BLaER1 treated with 17β-estradiol and CSF1 and Interleukin-3, amounts not matched to agents 10 nM and 100 nM (cell line): Measurements from ENCODE around the gene SLFN12L.
"Not testable (repeated sequence)": the region's sequence is repeated elsewhere in the genome, so short reads cannot be mapped to it uniquely, and the experiment has no call there.

ENCODE experiments used
- H3K27ac ChIP-seq, 11 experiments: shearing (Covaris generic); formaldehyde crosslinking; 2 replicates each; pipeline ENCODE4 v1.8.1; 2022
- H3K27me3 ChIP-seq, 11 experiments: shearing (Covaris generic); formaldehyde crosslinking; 2 replicates each; pipeline ENCODE4 v1.8.1; 2022
- H3K36me3 ChIP-seq, 11 experiments: shearing (Covaris generic); formaldehyde crosslinking; 2 replicates each; pipeline ENCODE4 v1.8.1; 2022
- H3K4me1 ChIP-seq, 10 experiments: shearing (Covaris generic); formaldehyde crosslinking; 2 replicates each; pipeline ENCODE4 v1.8.1; 2022
- H3K4me2 ChIP-seq, 11 experiments: shearing (Covaris generic); formaldehyde crosslinking; 2 replicates each; pipeline ENCODE4 v1.8.1; 2022
- H3K4me3 ChIP-seq, 10 experiments: shearing (Covaris generic); formaldehyde crosslinking; 2 replicates each; pipeline ENCODE4 v1.8.1; 2022
- H3K9ac ChIP-seq, 11 experiments: shearing (Covaris generic); formaldehyde crosslinking; 2 replicates each; pipeline ENCODE4 v1.8.1; 2022
- H3K9me3 ChIP-seq, 11 experiments: shearing (Covaris generic); formaldehyde crosslinking; replicated peaks in 1 of 11; 2 replicates each; pipeline ENCODE4 v1.8.1; 2022
- H4K20me1 ChIP-seq, 11 experiments: shearing (Covaris generic); formaldehyde crosslinking; 2 replicates each; pipeline ENCODE4 v1.8.1; 2022
- Cebpa-rat ChIP-seq, 11 experiments: shearing (Covaris generic); IDR thresholded peaks; 2 replicates each; pipeline ENCODE4 v1.8.1; 2022

The SLFN12L gene

GRCh38 chr17:35521150-35521549 is 16.3 kb downstream of the SLFN12L start:
- TF ChIP-seq Cebpa-rat (IDR thresholded peaks at IDR 0.05): no peak
- Histone ChIP-seq H3K4me2 (peak overlapping the region; percentile 41 to 91 (median 81)), H3K27me3 (no peaks in the 10 kb centered on the region), H3K9me3 (peaks cover 0 to 18% (median 3%) of the 10 kb centered on the region in 11 experiments; a peak in 8 of 22 replicates), H3K36me3 (no peaks in the 10 kb centered on the region), H3K4me1 (peaks cover 16 to 46% (median 35%) of the 10 kb centered on the region in 10 experiments), H3K4me3 (peak overlapping the region in 4 of 10 experiments; percentile 23 to 57 (median 34); a peak in 7 of 20 replicates), H4K20me1 (no peaks in the 10 kb centered on the region), H3K9ac (peak overlapping the region in 4 of 11 experiments; percentile 13 to 63 (median 50); a peak in 5 of 22 replicates), H3K27ac (peak overlapping the region in 8 of 11 experiments; percentile 53 to 79 (median 66); a peak in 17 of 22 replicates)

- peak overlapping the region in 2 of 11 experiments; percentile 86; a peak in 2 of 22 replicates for H3K4me2 ChIP-seq
- peaks cover 0 to 12% (median 3%) of the 10 kb centered on the region in 11 experiments; a peak in 8 of 22 replicates for H3K9me3 ChIP-seq
- no peaks in the 10 kb centered on the region for H3K27me3 ChIP-seq
- H3K9ac ChIP-seq: no peak overlapping the region
- no peaks in the 10 kb centered on the region for H4K20me1 ChIP-seq
- peaks cover 16 to 46% (median 35%) of the 10 kb centered on the region in 10 experiments for H3K4me1 ChIP-seq
- H3K4me3 ChIP-seq: no peak overlapping the region
- no peak for TF ChIP-seq Cebpa-rat (IDR thresholded peaks at IDR 0.05)
- no peaks in the 10 kb centered on the region for H3K36me3 ChIP-seq
- peak overlapping the region in 1 of 11 experiments; percentile 76; a peak in 1 of 22 replicates for H3K27ac ChIP-seq
Measured at GRCh38 chr17:35519906-35520442, 17.5 kb downstream of the SLFN12L start.

- H3K36me3 ChIP-seq: no peaks in the 10 kb centered on the region
- no peak for TF ChIP-seq Cebpa-rat (IDR thresholded peaks at IDR 0.05)
- H3K4me3 ChIP-seq: no peak overlapping the region
- no peak overlapping the region for H3K9ac ChIP-seq
- no peaks in the 10 kb centered on the region for H3K27me3 ChIP-seq
- no peak overlapping the region for H3K27ac ChIP-seq
- peaks cover 0 to 12% (median 3%) of the 10 kb centered on the region in 11 experiments; a peak in 8 of 22 replicates for H3K9me3 ChIP-seq
- H3K4me2 ChIP-seq: no peak overlapping the region
- peaks cover 16 to 46% (median 35%) of the 10 kb centered on the region in 10 experiments for H3K4me1 ChIP-seq
- H4K20me1 ChIP-seq: no peaks in the 10 kb centered on the region
Measured at GRCh38 chr17:35519439-35519838, 18.0 kb downstream of the SLFN12L start.

- H3K4me2 ChIP-seq, H3K9ac ChIP-seq, H3K4me3 ChIP-seq, H3K27me3 ChIP-seq, H3K36me3 ChIP-seq, H3K27ac ChIP-seq, H4K20me1 ChIP-seq: not testable (repeated sequence)
- Histone ChIP-seq H3K9me3 (peaks cover 0 to 12% (median 3%) of the 10 kb centered on the region in 11 experiments; a peak in 7 of 22 replicates), H3K4me1 (peaks cover 16 to 37% (median 31%) of the 10 kb centered on the region in 10 experiments)
Measured at GRCh38 chr17:35518431-35518830, 19.0 kb downstream of the SLFN12L start.

- Histone ChIP-seq H3K4me2 (no peak overlapping the region), H3K36me3 (no peaks in the 10 kb centered on the region), H3K4me1 (peaks cover 0 to 3% (median 0%) of the 10 kb centered on the region in 10 experiments; a peak in 3 of 20 replicates), H4K20me1 (no peaks in the 10 kb centered on the region), H3K9ac (no peak overlapping the region), H3K4me3 (no peak overlapping the region), H3K9me3 (peaks cover 0 to 12% (median 5%) of the 10 kb centered on the region in 11 experiments; a peak in 10 of 22 replicates), H3K27ac (no peak overlapping the region), H3K27me3 (no peaks in the 10 kb centered on the region)
- TF ChIP-seq Cebpa-rat (IDR thresholded peaks at IDR 0.05): no peak
Measured at GRCh38 chr17:35515027-35515426, 22.5 kb downstream of the SLFN12L start.

- no peak for TF ChIP-seq Cebpa-rat (IDR thresholded peaks at IDR 0.05)
- Histone ChIP-seq H4K20me1 (no peaks in the 10 kb centered on the region), H3K36me3 (no peaks in the 10 kb centered on the region), H3K27me3 (no peaks in the 10 kb centered on the region), H3K4me3 (no peak overlapping the region), H3K27ac (no peak overlapping the region), H3K4me2 (no peak overlapping the region), H3K9ac (no peak overlapping the region), H3K4me1 (no peaks in the 10 kb centered on the region), H3K9me3 (peaks cover 0 to 16% (median 9%) of the 10 kb centered on the region in 11 experiments; a peak in 13 of 22 replicates)
Measured at GRCh38 chr17:35514564-35514963, 22.9 kb downstream of the SLFN12L start.

GRCh38 chr17:35510052-35510451 is 27.4 kb downstream of the SLFN12L start:
- peaks cover 0 to 5% (median 0%) of the 10 kb centered on the region in 10 experiments; a peak in 2 of 20 replicates for H3K4me1 ChIP-seq
- H3K27ac ChIP-seq: no peak overlapping the region
- no peak overlapping the region for H3K4me3 ChIP-seq
- no peaks in the 10 kb centered on the region for H3K27me3 ChIP-seq
- peaks cover 26 to 43% (median 36%) of the 10 kb centered on the region in 11 experiments for H3K9me3 ChIP-seq
- no peak overlapping the region for H3K4me2 ChIP-seq
- H3K9ac ChIP-seq: no peak overlapping the region
- no peak for TF ChIP-seq Cebpa-rat (IDR thresholded peaks at IDR 0.05)
- H3K36me3 ChIP-seq: no peaks in the 10 kb centered on the region
- H4K20me1 ChIP-seq: no peaks in the 10 kb centered on the region

GRCh38 chr17:35507714-35508113 is 29.8 kb downstream of the SLFN12L start:
- not testable (repeated sequence) for H4K20me1 ChIP-seq, H3K9ac ChIP-seq, H3K27me3 ChIP-seq, H3K4me2 ChIP-seq, H3K4me3 ChIP-seq, H3K4me1 ChIP-seq, H3K36me3 ChIP-seq, H3K27ac ChIP-seq
- peaks cover 26 to 43% (median 36%) of the 10 kb centered on the region in 11 experiments for H3K9me3 ChIP-seq

GRCh38 chr17:35499548-35499947 is 37.9 kb downstream of the SLFN12L start:
- no peaks in the 10 kb centered on the region; a peak in 1 of 22 replicates for H4K20me1 ChIP-seq
- peaks cover 47 to 58% (median 52%) of the 10 kb centered on the region in 11 experiments for H3K27me3 ChIP-seq
- H3K9me3 ChIP-seq: peaks cover 26 to 59% (median 41%) of the 10 kb centered on the region in 11 experiments

More at GRCh38 chr17:35499548-35499947, 37.9 kb downstream of the SLFN12L start:
- Histone ChIP-seq H3K27ac (no peak overlapping the region), H3K4me1 (no peaks in the 10 kb centered on the region), H3K9ac (no peak overlapping the region), H3K4me3 (no peak overlapping the region), H3K36me3 (no peaks in the 10 kb centered on the region), H3K4me2 (no peak overlapping the region)
- TF ChIP-seq Cebpa-rat (IDR thresholded peaks at IDR 0.05): no peak
